DOHH2 (cell line): Measurements from ENCODE around the gene CPHXL.

ENCODE experiments used
- EZH2phosphoT487 ChIP-seq: fragments of 200-600 bp; sonication (generic); IDR thresholded peaks from 2 replicates; pipeline ENCODE4 v1.6.1; 2017; ENCODE audit warnings: borderline replicate concordance, mild to moderate bottlenecking, antibody characterized with exemption, low read length, moderate library complexity, mixed read lengths
- TF ChIP-seq, protein P1 (sequence below): fragments of 200-600 bp; sonication (generic); IDR thresholded peaks from one replicate; pipeline ENCODE4 v1.5.1; 2014; ENCODE audit warnings: antibody characterized with exemption, mild to moderate bottlenecking, low read depth, low read length; ENCODE audit not compliant: poor library complexity, severe bottlenecking

DNA sequence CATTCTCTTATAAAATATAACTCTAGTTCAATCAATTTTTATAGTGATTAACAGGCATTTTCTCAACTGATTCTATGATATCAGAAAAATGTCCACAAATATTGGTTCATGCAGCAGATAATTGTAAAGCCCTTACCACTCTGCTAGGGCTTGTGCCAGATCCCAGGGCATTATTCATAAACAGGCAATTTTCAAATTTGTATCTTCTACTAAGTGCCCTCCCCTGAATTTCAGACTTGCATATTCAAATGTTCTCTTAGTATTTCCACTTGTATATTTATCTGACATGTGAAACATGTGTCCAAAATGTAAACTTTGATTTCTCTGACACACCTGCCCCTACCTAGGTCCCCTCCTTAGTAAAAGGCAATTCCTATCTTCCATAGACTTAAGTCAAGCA, 58.8 kb downstream of the CPHXL start:
- TF ChIP-seq, protein P1, sequence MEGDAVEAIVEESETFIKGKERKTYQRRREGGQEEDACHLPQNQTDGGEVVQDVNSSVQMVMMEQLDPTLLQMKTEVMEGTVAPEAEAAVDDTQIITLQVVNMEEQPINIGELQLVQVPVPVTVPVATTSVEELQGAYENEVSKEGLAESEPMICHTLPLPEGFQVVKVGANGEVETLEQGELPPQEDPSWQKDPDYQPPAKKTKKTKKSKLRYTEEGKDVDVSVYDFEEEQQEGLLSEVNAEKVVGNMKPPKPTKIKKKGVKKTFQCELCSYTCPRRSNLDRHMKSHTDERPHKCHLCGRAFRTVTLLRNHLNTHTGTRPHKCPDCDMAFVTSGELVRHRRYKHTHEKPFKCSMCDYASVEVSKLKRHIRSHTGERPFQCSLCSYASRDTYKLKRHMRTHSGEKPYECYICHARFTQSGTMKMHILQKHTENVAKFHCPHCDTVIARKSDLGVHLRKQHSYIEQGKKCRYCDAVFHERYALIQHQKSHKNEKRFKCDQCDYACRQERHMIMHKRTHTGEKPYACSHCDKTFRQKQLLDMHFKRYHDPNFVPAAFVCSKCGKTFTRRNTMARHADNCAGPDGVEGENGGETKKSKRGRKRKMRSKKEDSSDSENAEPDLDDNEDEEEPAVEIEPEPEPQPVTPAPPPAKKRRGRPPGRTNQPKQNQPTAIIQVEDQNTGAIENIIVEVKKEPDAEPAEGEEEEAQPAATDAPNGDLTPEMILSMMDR: no peak
- TF ChIP-seq EZH2phosphoT487: no peak
